ENCODE measurements around the gene POU4F3. TPM values are rescaled to one million over a fixed set of nuclear protein-coding genes. Genes with fewer than 3 reads are reported as not detected.

Gene POU4F3, protein sequence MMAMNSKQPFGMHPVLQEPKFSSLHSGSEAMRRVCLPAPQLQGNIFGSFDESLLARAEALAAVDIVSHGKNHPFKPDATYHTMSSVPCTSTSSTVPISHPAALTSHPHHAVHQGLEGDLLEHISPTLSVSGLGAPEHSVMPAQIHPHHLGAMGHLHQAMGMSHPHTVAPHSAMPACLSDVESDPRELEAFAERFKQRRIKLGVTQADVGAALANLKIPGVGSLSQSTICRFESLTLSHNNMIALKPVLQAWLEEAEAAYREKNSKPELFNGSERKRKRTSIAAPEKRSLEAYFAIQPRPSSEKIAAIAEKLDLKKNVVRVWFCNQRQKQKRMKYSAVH
- total RNA-seq: not detected in 2 replicates

GRCh38 chr5:146338774-146339714 lies at the start of gene POU4F3:
TSS of gene POU4F3 (plus strand) at chr5:146338839. CDS start at chr5:146339113, 274 bp downstream.

Other genes with a start within 250 kb of the POU4F3 start
- not detected in 2 replicates for gene PLAC8L1, start 233.3 kb upstream of the POU4F3 start, total RNA-seq
- gene LARS1, start 156.2 kb upstream of the POU4F3 start, total RNA-seq: 45.4 and 57.7 TPM in 2 replicates
- gene RBM27, start 135.2 kb upstream of the POU4F3 start, total RNA-seq: 13.4 and 16.1 TPM in 2 replicates
- 24.1 and 38.0 TPM in 2 replicates for gene TCERG1, start 108.5 kb downstream of the POU4F3 start, total RNA-seq
- gene GPR151, start 177.4 kb downstream of the POU4F3 start, total RNA-seq: not detected in 2 replicates